GM12874 (cell line): ENCODE measurements around the gene PDYN.

Source experiments
- CTCF ChIP-seq: IDR thresholded peaks from 2 replicates; pipeline ENCODE4 v1.5.1; 2011; ENCODE audit warnings: low read depth, mild to moderate bottlenecking, control low read depth, low read length, moderate library complexity; ENCODE audit not compliant: insufficient read depth

PDYN gene

GRCh38 chr20:1942486-1943274 lies 51.2 kb downstream of the PDYN start:
- no peak for TF ChIP-seq CTCF

- no peak for TF ChIP-seq CTCF
These were observed 51.8 kb downstream of the PDYN start for GRCh38 chr20:1942061-1942460.

- TF ChIP-seq CTCF = no peak
These were observed 52.6 kb downstream of the PDYN start for GRCh38 chr20:1941226-1941625.

- no peak for TF ChIP-seq CTCF
These were observed 53.3 kb downstream of the PDYN start for GRCh38 chr20:1940581-1940980.

- no peak for TF ChIP-seq CTCF
These were observed 54.6 kb downstream of the PDYN start for GRCh38 chr20:1939270-1939595.

GRCh38 chr20:1938464-1939269 lies 55.2 kb downstream of the PDYN start:
- TF ChIP-seq CTCF = no peak

- no peak for TF ChIP-seq CTCF
These were observed 56.4 kb downstream of the PDYN start for GRCh38 chr20:1937316-1937976.
